Measurements from ENCODE around the gene STON2. TPM values are rescaled to one million over a fixed set of nuclear protein-coding genes. Genes with fewer than 3 reads are reported as not detected.
"Not testable (repeated sequence)": the region's sequence is repeated elsewhere in the genome, so short reads cannot be mapped to it uniquely, and the experiment has no call there.

Gene STON2, protein sequence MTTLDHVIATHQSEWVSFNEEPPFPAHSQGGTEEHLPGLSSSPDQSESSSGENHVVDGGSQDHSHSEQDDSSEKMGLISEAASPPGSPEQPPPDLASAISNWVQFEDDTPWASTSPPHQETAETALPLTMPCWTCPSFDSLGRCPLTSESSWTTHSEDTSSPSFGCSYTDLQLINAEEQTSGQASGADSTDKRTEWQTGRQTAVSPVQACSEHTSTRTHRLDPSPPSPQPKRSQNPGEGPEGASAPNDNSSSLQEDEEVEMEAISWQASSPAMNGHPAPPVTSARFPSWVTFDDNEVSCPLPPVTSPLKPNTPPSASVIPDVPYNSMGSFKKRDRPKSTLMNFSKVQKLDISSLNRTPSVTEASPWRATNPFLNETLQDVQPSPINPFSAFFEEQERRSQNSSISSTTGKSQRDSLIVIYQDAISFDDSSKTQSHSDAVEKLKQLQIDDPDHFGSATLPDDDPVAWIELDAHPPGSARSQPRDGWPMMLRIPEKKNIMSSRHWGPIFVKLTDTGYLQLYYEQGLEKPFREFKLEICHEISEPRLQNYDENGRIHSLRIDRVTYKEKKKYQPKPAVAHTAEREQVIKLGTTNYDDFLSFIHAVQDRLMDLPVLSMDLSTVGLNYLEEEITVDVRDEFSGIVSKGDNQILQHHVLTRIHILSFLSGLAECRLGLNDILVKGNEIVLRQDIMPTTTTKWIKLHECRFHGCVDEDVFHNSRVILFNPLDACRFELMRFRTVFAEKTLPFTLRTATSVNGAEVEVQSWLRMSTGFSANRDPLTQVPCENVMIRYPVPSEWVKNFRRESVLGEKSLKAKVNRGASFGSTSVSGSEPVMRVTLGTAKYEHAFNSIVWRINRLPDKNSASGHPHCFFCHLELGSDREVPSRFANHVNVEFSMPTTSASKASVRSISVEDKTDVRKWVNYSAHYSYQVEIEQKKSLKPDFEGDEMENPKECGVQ
- 0.05 TPM for polyA plus RNA-seq (2013, experiment 1 of 2; ENCODE audit: insufficient read length)
- 0.76 TPM for polyA plus RNA-seq (2013, experiment 2 of 2; ENCODE audit: insufficient read length)

DNA sequence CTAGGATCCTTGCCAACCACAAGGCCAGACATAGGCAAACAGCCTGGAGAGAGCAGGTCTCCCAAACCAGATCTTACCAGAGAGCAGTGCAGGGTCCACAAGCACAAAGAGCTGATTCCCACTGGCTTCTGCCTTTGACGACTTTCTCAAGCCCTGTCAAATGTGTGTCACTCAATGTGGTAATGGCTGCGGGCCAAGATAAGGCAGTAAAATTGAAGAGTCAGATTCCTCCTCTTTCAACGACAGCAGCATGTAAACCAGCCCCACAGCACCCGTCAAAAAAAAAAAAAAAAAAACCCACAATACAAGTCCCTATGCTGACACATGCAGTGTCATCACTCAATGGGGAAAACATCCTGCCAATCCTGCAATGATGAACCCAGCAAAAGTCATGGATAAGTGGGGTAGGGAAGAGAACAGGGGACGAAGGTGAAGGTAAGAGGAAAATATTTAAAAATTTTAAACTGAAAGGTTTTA, at the start of gene STON2:
Gene STON2 (minus strand): TSS at position 123 of the 477 bp plus-strand sequence. CDS start 1,942 bp downstream, outside the sequence.
- peak; percentile 84 for DNase-seq

- no peak for DNase-seq
Observed at GRCh38 chr14:81449576-81449975, 49.5 kb upstream of the STON2 start.

- DNase-seq: no peak
Observed at GRCh38 chr14:81449114-81449513, 49.0 kb upstream of the STON2 start.

GRCh38 chr14:81447021-81447764, 47.1 kb upstream of the STON2 start:
- no peak for DNase-seq

DNA sequence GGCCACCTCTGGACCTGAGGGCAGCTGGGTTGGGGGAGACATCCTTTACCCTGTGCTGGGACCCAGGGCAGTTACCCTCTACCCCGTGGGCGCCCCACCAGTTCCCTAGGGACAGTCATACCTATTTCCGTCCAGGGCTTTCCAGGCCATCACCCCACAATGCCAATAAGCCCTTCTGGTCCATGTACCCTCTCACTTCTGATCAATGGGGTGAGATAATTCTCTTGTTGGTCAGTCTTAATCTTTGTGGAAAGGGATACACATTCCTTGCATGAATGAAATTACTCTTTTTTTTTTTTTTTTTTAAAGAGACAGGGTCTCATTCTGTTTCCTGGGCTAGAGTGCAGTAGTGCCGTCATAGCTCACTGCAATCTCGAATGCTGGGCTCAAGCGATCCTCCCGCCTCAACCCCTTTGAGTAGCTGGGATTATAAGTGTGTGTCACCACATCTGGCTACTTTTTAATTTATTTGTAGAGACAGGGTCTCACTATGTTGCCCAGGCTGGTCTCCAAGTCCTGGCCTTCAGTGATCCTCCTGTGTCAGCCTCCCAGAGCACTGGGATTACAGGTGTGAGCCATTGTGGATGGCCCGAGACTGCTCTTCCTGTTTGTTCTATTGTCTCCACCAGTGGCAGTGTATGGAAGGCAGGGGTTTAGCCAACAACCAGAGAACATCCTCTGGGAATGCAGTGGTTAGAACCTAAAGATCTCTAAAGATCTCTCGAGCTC, 46.3 kb upstream of the STON2 start:
- no peak for DNase-seq

DNA sequence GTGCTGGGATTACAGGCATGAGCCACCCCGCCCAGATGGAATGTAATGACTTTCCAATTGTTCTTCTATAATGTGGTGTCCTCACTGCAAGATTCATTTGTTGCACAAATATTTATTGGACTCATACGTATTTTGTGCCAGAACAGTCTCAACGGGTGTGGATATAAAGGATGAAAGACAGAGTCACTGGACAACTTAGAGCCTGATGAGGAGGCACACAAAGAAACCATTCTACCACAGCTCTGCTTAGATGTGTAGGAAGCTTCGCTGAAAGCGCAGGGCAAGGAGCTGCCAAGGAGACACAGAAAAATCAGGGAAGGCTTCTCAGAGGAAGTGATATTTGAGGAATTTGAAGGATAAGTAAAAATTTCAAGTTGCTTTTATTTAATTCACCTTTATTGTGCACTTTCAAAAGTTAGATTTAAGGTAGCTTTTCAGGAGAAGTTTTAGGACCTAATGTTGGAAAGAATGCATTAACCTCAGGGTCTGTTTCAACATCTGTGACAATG, 41.6 kb upstream of the STON2 start:
- no peak for DNase-seq

DNA sequence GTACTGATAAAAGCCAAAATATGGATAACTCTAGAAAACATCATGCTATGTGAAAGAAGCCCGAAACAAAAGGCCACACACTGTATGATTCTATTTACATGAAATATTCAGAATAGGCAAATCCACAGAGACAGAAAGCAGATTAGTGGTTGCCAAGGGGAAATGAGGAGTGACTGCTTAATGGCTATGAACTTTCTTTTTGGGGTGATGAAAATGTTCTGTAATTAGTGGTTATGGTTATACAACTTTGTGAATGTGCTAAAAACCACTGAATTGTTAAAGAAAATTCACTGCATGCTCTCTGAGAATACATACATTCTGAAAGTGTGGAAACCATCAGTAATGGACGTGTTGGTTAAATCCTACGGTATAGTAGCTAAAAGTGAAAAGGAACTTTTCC, 39.9 kb upstream of the STON2 start:
- no peak for DNase-seq

GRCh38 chr14:81437244-81437643, 37.1 kb upstream of the STON2 start:
- no peak for DNase-seq

GRCh38 chr14:81436296-81437138, 36.4 kb upstream of the STON2 start:
- peak; percentile 69 for DNase-seq

DNA sequence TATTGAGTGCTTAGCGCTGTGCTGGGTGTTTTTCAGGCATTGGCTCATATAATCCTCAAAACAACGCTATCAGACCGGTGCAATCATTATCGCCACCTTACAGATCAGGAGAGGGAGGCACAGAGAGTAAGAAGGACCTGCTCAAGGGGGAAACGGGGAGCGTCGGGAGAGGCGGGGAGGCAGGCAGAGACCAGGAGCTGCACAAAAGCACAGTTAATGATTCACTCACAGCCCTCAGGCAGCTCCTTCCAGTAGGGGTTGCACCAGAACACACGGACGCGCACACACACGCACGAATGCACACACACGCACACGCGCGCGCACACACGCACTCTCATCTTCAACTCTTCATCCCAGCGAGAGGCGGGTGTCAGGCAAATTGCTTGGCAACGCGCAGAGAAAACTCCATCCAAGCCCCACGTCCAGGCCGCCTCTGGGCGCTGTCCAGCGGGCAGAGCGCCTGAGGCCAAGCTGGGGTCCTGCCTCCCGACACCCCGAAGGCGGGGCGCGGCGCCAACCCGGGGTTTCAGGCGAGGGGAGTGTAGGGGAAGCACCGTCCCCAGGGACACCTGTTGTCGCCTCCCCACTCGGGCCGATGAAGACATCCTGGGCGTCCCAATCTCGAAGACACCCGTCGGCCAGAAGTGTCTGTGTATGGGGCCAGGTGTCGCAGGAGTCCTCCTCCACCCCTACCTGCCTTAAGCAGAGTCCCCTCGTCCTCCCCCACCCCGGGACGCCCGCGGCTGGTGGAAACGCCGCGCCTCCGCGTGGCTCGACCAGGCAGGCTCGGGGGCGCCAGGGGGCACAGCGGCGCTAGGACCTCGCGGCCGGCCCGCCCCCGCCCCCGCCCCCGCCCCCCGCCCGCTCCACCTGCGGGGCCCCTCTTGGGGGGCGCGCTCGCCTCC, 35.5 kb upstream of the STON2 start:
- peak; percentile 33 for DNase-seq

DNA sequence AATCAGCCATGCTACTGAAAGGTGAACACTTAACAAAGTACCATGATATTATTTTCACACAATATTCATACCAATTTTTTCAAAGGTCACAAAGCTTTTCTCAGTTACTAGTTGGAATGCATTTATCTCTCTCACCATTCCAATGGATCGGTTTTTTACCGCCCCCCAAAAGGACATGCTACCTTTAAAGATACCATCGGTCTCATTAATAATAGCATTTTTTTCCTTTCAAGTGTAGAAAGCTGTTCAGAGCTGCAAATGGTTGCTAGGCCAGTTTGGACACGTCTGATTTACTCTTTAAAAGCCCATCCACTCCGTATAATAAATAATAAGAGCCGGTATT, 34.9 kb upstream of the STON2 start:
- DNase-seq: no peak

GRCh38 chr14:81434230-81434629, 34.1 kb upstream of the STON2 start:
- no peak for DNase-seq

- DNase-seq: no peak
Observed at GRCh38 chr14:81433378-81433777, 33.3 kb upstream of the STON2 start.

GRCh38 chr14:81432219-81432661, 32.1 kb upstream of the STON2 start:
- DNase-seq: no peak

GRCh38 chr14:81430235-81430634, 30.1 kb upstream of the STON2 start:
- DNase-seq: no peak

- not testable (repeated sequence) for DNase-seq
Observed at GRCh38 chr14:81429749-81430148, 29.6 kb upstream of the STON2 start.

DNA sequence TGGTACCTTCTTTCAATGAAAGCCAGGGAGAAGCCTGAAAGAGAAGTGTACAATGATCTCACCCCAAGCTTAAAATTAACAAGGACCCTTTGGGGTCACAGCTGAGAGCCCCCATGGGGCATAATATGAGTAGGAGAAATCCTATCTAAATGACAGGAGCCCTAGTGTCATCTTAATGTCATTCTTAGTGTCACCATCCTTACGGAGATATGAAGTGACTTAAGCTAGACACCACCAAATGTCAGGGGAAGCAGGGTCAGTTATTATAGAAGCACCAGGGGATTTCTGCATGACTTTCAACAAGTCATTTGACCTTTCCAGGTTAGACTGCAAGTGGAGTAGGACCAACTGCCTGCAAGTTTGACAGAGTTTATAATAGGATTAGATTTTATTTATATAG, 28.9 kb upstream of the STON2 start:
- DNase-seq: no peak

DNA sequence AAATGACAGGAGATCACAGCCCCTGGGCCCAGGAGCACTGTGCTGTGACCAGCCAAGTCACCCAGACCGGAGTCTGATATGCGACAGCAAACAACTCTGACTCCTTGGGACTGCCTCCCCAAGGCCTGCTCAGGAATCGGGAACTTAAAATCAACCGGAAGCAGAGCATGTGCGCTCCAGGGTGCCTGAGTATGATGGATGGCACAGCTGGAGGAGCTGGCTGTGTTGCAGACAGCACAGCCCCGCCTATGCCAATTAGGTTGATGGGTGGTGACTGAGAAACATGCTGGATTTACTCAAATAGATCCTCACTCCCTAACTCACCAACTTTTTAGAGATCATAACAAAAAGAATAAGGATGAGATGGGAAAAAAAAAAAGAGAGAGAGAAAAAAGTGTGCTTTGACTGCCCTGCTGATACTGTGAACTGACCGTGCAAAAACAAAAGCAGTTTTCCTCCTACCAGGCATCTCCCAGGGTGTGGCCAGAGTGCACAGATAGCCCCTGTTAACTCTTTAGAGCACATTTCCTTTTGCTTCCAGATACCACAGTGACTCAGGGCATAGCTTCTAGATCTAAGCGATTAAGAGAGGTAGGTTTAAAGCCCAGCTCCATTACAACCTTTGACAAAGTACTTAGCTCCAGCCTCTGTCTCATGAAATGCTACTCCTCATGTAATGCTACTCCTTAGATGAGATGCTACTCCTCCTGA, 27.4 kb upstream of the STON2 start:
- DNase-seq: peak; percentile 25

GRCh38 chr14:81423504-81423903, 23.4 kb upstream of the STON2 start:
- DNase-seq: no peak

Measured in fibroblast of skin of scalp (primary cell).